ENCODE results near the gene GOLGA7B. TPM values are rescaled to one million over a fixed set of nuclear protein-coding genes. Genes with fewer than 3 reads are reported as not detected.

GOLGA7B gene
- total RNA-seq, 1 experiment from 2014 or later = 1.1 TPM

DNA sequence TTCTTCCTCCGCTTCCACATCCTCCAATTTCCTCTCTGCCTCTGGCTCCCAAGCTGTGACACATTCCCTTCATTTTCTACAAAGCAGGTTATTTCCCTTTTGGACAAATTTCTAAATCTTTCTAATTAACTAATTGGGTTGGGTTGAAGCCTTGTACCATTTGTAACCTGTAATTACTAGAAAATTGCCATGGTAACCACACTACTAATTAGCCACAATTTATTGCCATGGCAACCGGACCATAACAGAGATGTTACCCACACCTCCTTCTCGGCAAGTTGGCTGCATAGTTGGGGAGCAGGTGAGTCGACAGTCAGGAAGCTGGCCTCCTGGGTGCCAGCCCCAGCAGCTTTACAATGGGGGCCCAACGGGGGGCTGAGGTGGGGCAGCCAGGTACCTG is 61.6 kb downstream of the GOLGA7B start:
- POLR2A ChIA-PET (ENCODE audit: unreplicated experiment) = no interaction called here
- H3K4me3 ChIP-seq = no peak overlapping the region
- H3K36me3 ChIP-seq (ENCODE audit: low read depth) = no peaks in the 10 kb centered on the region
- no peaks in the 10 kb centered on the region for H3K9me3 ChIP-seq (ENCODE audit: insufficient read depth, low read depth)
- BruUV-seq (replicated peaks) = no TSS peak
- CTCF ChIA-PET = no interaction called here
- TF ChIP-seq, protein P1, sequence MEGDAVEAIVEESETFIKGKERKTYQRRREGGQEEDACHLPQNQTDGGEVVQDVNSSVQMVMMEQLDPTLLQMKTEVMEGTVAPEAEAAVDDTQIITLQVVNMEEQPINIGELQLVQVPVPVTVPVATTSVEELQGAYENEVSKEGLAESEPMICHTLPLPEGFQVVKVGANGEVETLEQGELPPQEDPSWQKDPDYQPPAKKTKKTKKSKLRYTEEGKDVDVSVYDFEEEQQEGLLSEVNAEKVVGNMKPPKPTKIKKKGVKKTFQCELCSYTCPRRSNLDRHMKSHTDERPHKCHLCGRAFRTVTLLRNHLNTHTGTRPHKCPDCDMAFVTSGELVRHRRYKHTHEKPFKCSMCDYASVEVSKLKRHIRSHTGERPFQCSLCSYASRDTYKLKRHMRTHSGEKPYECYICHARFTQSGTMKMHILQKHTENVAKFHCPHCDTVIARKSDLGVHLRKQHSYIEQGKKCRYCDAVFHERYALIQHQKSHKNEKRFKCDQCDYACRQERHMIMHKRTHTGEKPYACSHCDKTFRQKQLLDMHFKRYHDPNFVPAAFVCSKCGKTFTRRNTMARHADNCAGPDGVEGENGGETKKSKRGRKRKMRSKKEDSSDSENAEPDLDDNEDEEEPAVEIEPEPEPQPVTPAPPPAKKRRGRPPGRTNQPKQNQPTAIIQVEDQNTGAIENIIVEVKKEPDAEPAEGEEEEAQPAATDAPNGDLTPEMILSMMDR (conservative IDR thresholded peaks at IDR 0.05) = no peak
- no peak for TF ChIP-seq EZH2 (IDR thresholded peaks at IDR 0.05; ENCODE audit: low read depth)
- no peaks in the 10 kb centered on the region for H4K20me1 ChIP-seq (ENCODE audit: insufficient read depth)
- intact Hi-C loops (cut with micrococcal nuclease; ENCODE audit: unreplicated experiment) = loop anchor here (10.0 kb wide), 2 partner anchors 554 to 1334 kb away; no protein-coding TSS in a partner anchor
- H3K27me3 ChIP-seq (ENCODE audit: insufficient read depth, low read depth) = peaks cover 14% of the 10 kb centered on the region; the same call in 1 of the 2 replicates
- H3K9me2 ChIP-seq (ENCODE audit: insufficient read depth) = no peaks in the 10 kb centered on the region
- no peaks in the 10 kb centered on the region for H3K4me1 ChIP-seq (replicated peaks; ENCODE audit: insufficient read depth)
- H3K4me2 ChIP-seq = no peak overlapping the region
- no peaks in the 10 kb centered on the region for H3F3A ChIP-seq (ENCODE audit: insufficient read depth, low read depth)
- H3K79me2 ChIP-seq (ENCODE audit: low read depth) = no peaks in the 10 kb centered on the region
- DNase-seq = no peak
- no peak overlapping the region for H2AFZ ChIP-seq
- no peak overlapping the region for H3K27ac ChIP-seq

GRCh38 chr10:97913193-97913592 is 63.5 kb downstream of the GOLGA7B start:
- POLR2A ChIA-PET (ENCODE audit: unreplicated experiment) = no interaction called here
- intact Hi-C loops (cut with micrococcal nuclease; ENCODE audit: unreplicated experiment) = loop anchor here (10.0 kb wide), 2 partner anchors 552 to 1332 kb away; no protein-coding TSS in a partner anchor
- H3K4me2 ChIP-seq = no peak overlapping the region

GRCh38 chr10:97913614-97914013 is 64.0 kb downstream of the GOLGA7B start:
- no peak for DNase-seq
- Histone ChIP-seq H3K27me3 (ENCODE audit: insufficient read depth, low read depth) (peaks cover 11% of the 10 kb centered on the region), H4K20me1 (ENCODE audit: insufficient read depth) (no peaks in the 10 kb centered on the region), H3F3A (ENCODE audit: insufficient read depth, low read depth) (no peaks in the 10 kb centered on the region), H3K27ac (no peak overlapping the region), H3K79me2 (ENCODE audit: low read depth) (no peaks in the 10 kb centered on the region), H3K9me2 (ENCODE audit: insufficient read depth) (no peaks in the 10 kb centered on the region), H3K4me3 (no peak overlapping the region), H3K9me3 (ENCODE audit: insufficient read depth, low read depth) (no peaks in the 10 kb centered on the region), H3K4me2 (no peak overlapping the region), H3K4me1 (replicated peaks; ENCODE audit: insufficient read depth) (no peaks in the 10 kb centered on the region), H3K36me3 (ENCODE audit: low read depth) (no peaks in the 10 kb centered on the region), H2AFZ (no peak overlapping the region)
- intact Hi-C loops (cut with micrococcal nuclease; ENCODE audit: unreplicated experiment) = loop anchor here (1.0 to 10.0 kb wide), 3 partner anchors 128 to 1331 kb away; no protein-coding TSS in a partner anchor
- POLR2A ChIA-PET (ENCODE audit: unreplicated experiment) = no interaction called here
- BruUV-seq (replicated peaks) = no TSS peak
- CTCF ChIA-PET = no interaction called here
- TF ChIP-seq, protein P1 (conservative IDR thresholded peaks at IDR 0.05) = no peak
- no peak for TF ChIP-seq EZH2 (IDR thresholded peaks at IDR 0.05; ENCODE audit: low read depth)

More at GRCh38 chr10:97913193-97913592, 63.5 kb downstream of the GOLGA7B start:
- TF ChIP-seq, protein P1 (conservative IDR thresholded peaks at IDR 0.05) = no peak
- no peak for TF ChIP-seq EZH2 (IDR thresholded peaks at IDR 0.05; ENCODE audit: low read depth)
- DNase-seq = no peak
- H3K79me2 ChIP-seq (ENCODE audit: low read depth) = no peaks in the 10 kb centered on the region
- H3F3A ChIP-seq (ENCODE audit: insufficient read depth, low read depth) = no peaks in the 10 kb centered on the region
- H3K4me3 ChIP-seq = no peak overlapping the region
- no TSS peak for BruUV-seq (replicated peaks)
- CTCF ChIA-PET = no interaction called here
- H3K27ac ChIP-seq = no peak overlapping the region
- no peaks in the 10 kb centered on the region for H4K20me1 ChIP-seq (ENCODE audit: insufficient read depth)
- H3K36me3 ChIP-seq (ENCODE audit: low read depth) = no peaks in the 10 kb centered on the region
- no peaks in the 10 kb centered on the region for H3K4me1 ChIP-seq (replicated peaks; ENCODE audit: insufficient read depth)
- no peak overlapping the region for H2AFZ ChIP-seq
- H3K9me3 ChIP-seq (ENCODE audit: insufficient read depth, low read depth) = no peaks in the 10 kb centered on the region
- H3K9me2 ChIP-seq (ENCODE audit: insufficient read depth) = no peaks in the 10 kb centered on the region
- peaks cover 11% of the 10 kb centered on the region; the same call in 1 of the 2 replicates for H3K27me3 ChIP-seq (ENCODE audit: insufficient read depth, low read depth)
